H1 (cell line): ENCODE data around the gene CBY2. TPM values are rescaled to one million over a fixed set of nuclear protein-coding genes. Genes with fewer than 3 reads are reported as not detected.

Experiments
- CTCF ChIA-PET: fragments of 300-600 bp; sonication (Branson Sonifier 250); formaldehyde crosslinking; loops from one replicate; lab custom pipeline; 2021; ENCODE audit not compliant: partially characterized antibody; lab: Charles Lee
- POLR2A ChIA-PET: fragments of 300-600 bp; sonication (Branson Sonifier 250); formaldehyde crosslinking; loops from one replicate; lab custom pipeline; 2021; ENCODE audit warnings: inconsistent platforms; ENCODE audit not compliant: partially characterized antibody; lab: Charles Lee
- DNase-seq, 2 experiments: peaks; one replicate each; pipeline versions ENCODE4 v3.0.0 to v3.0.0-alpha.2; 2010 to 2022; ENCODE audit warnings: low spot score in 2 of 2, low read depth in 1 of 2, mixed read lengths in 1 of 2
- FAIRE-seq: peaks from 2 replicates; lab custom pipeline; 2011; peaks lifted over from hg19 to GRCh38; lab: Jason Lieb, UNC
- H2AFZ ChIP-seq: 2 replicates; pipeline ENCODE4 v1.8.1; 2012; ENCODE audit warnings: low read length, inconsistent platforms
- H2AK5ac ChIP-seq: 2 replicates; pipeline ENCODE4 v1.6.1; 2013; ENCODE audit warnings: low read depth, low read length
- H2BK120ac ChIP-seq: replicated peaks from 2 replicates; pipeline ENCODE3; 2013; ENCODE audit warnings: low read depth, low read length, inconsistent platforms
- H2BK12ac ChIP-seq: 2 replicates; pipeline ENCODE4 v1.6.1; 2013; ENCODE audit warnings: low read depth, low read length
- H2BK15ac ChIP-seq: 2 replicates; pipeline ENCODE4 v1.6.1; 2013; ENCODE audit warnings: low read length
- H2BK20ac ChIP-seq: 2 replicates; pipeline ENCODE4 v1.6.1; 2013; ENCODE audit warnings: low read length
- H2BK5ac ChIP-seq: 2 replicates; pipeline ENCODE4 v1.6.1; 2013; ENCODE audit warnings: low read depth, low read length
- H3K14ac ChIP-seq: 2 replicates; pipeline ENCODE4 v1.6.1; 2013; ENCODE audit warnings: inconsistent platforms; ENCODE audit not compliant: insufficient read length
- H3K18ac ChIP-seq: 2 replicates; pipeline ENCODE4 v1.6.1; 2013; ENCODE audit warnings: low read length; ENCODE audit errors: extremely low read depth
- H3K23ac ChIP-seq: 2 replicates; pipeline ENCODE4 v1.6.1; 2013; ENCODE audit warnings: inconsistent platforms; ENCODE audit not compliant: insufficient read length
- H3K23me2 ChIP-seq: 2 replicates; pipeline ENCODE4 v1.6.1; 2013; ENCODE audit warnings: low read depth, low read length
- H3K27ac ChIP-seq: 2 replicates; pipeline ENCODE4 v1.6.1; 2011; ENCODE audit warnings: low read depth, low read length, inconsistent platforms
- H3K27me3 ChIP-seq, 4 experiments: replicated peaks in 1 of 4; 1 replicate in 1 of 4; 2 replicates in 3 of 4; pipeline versions ENCODE4 v1.6.1 to v1.8.1; 2011 to 2013; ENCODE audit warnings: low read length in 3 of 4, mild to moderate bottlenecking in 3 of 4, inconsistent platforms in 2 of 4, mixed read lengths in 2 of 4, moderate library complexity in 1 of 4; ENCODE audit not compliant: control insufficient read depth in 3 of 4, insufficient read depth in 3 of 4; ENCODE audit errors: extremely low read depth in 1 of 4
- H3K36me3 ChIP-seq, 4 experiments: 2 replicates each; pipeline versions ENCODE4 v1.6.1 to v1.8.1; 2011 to 2013; ENCODE audit warnings: mild to moderate bottlenecking in 4 of 4, low read length in 3 of 4, moderate library complexity in 2 of 4, control low read depth in 1 of 4, inconsistent platforms in 1 of 4; ENCODE audit not compliant: insufficient read depth in 4 of 4, control insufficient read depth in 2 of 4
- H3K4ac ChIP-seq: replicated peaks from 2 replicates; pipeline ENCODE3; 2013; ENCODE audit warnings: low read length, low read depth, mixed read lengths, inconsistent platforms; ENCODE audit not compliant: insufficient read length
- H3K4me1 ChIP-seq, 4 experiments: replicated peaks in 1 of 4; 1 replicate in 1 of 4; 2 replicates in 3 of 4; pipeline versions ENCODE4 v1.6.1 to v1.8.1; 2011 to 2013; ENCODE audit warnings: low read length in 3 of 4, inconsistent platforms in 2 of 4, mixed read lengths in 1 of 4; ENCODE audit not compliant: insufficient read depth in 4 of 4, control insufficient read depth in 3 of 4
- H3K4me2 ChIP-seq, 2 experiments: 2 replicates each; pipeline versions ENCODE4 v1.6.1 to v1.8.1; 2011 to 2013; ENCODE audit warnings: low read depth in 2 of 2, low read length in 2 of 2, control low read depth in 1 of 2, inconsistent platforms in 1 of 2, mild to moderate bottlenecking in 1 of 2; ENCODE audit not compliant: insufficient read depth in 1 of 2
- H3K4me3 ChIP-seq, 4 experiments: fragments of 200-600, 300-600 bp in 1 of 4; sonication (generic), shearing (Covaris generic), sonication (Bioruptor Twin) in 1 of 4; 2 replicates each; pipeline versions ENCODE4 v1.5.1 to v1.8.1; 2011 to 2016; ENCODE audit warnings: low read length in 4 of 4, low read depth in 3 of 4, control low read depth in 2 of 4, inconsistent platforms in 2 of 4, mild to moderate bottlenecking in 2 of 4, mixed read lengths in 1 of 4, moderate library complexity in 1 of 4; ENCODE audit not compliant: insufficient read depth in 2 of 4; ENCODE audit errors: extremely low read depth in 1 of 4
- H3K56ac ChIP-seq: replicated peaks from 2 replicates; pipeline ENCODE3; 2013; ENCODE audit warnings: low read depth, mild to moderate bottlenecking, mixed read lengths, low read length, inconsistent platforms; ENCODE audit not compliant: insufficient read length
- H3K79me1 ChIP-seq: 2 replicates; pipeline ENCODE4 v1.6.1; 2013; ENCODE audit warnings: low read depth, low read length, control low read depth
- H3K79me2 ChIP-seq, 2 experiments: 2 replicates each; pipeline versions ENCODE4 v1.6.1 to v1.8.1; 2012 to 2013; ENCODE audit warnings: low read length in 2 of 2, mild to moderate bottlenecking in 2 of 2, inconsistent platforms in 1 of 2; ENCODE audit not compliant: insufficient read depth in 2 of 2, control insufficient read depth in 1 of 2
- H3K9ac ChIP-seq, 4 experiments: replicated peaks in 1 of 4; 1 replicate in 1 of 4; 2 replicates in 3 of 4; pipeline versions ENCODE4 v1.6.1 to v1.8.1; 2011 to 2013; ENCODE audit warnings: low read depth in 3 of 4, low read length in 3 of 4, control low read depth in 2 of 4, mild to moderate bottlenecking in 2 of 4, moderate library complexity in 2 of 4, inconsistent platforms in 1 of 4; ENCODE audit errors: extremely low read depth in 1 of 4
- H3K9me3 ChIP-seq, 2 experiments: 2 replicates each; pipeline versions ENCODE4 v1.6.1 to v1.8.1; 2012 to 2013; ENCODE audit warnings: mild to moderate bottlenecking in 2 of 2, moderate library complexity in 2 of 2, control low read depth in 1 of 2, inconsistent platforms in 1 of 2, low read depth in 1 of 2, low read length in 1 of 2, mixed read lengths in 1 of 2; ENCODE audit not compliant: insufficient read depth in 2 of 2
- H4K20me1 ChIP-seq, 2 experiments: replicated peaks in 1 of 2; 2 replicates each; pipeline versions ENCODE3 to v1.8.1; 2011 to 2013; ENCODE audit warnings: inconsistent platforms in 2 of 2, low read length in 2 of 2, mild to moderate bottlenecking in 1 of 2; ENCODE audit not compliant: insufficient read depth in 2 of 2, control insufficient read depth in 1 of 2
- H4K5ac ChIP-seq: 2 replicates; pipeline ENCODE4 v1.6.1; 2013; ENCODE audit warnings: low read length, low read depth, mixed read lengths, inconsistent platforms; ENCODE audit not compliant: insufficient read length
- H4K8ac ChIP-seq: 2 replicates; pipeline ENCODE4 v1.8.0; 2013; ENCODE audit warnings: mild to moderate bottlenecking, moderate library complexity, low read length, inconsistent platforms; ENCODE audit not compliant: insufficient read depth; ENCODE audit errors: extremely low read depth
- H4K91ac ChIP-seq: replicated peaks from 2 replicates; pipeline ENCODE3; 2013; ENCODE audit warnings: low read length, mixed read lengths, inconsistent platforms; ENCODE audit not compliant: insufficient read length
- ATF3 ChIP-seq: IDR thresholded peaks from 2 replicates; pipeline ENCODE4 v1.6.1; 2011; ENCODE audit warnings: low read depth, mild to moderate bottlenecking, low read length; ENCODE audit not compliant: insufficient read depth
- BACH1 ChIP-seq: IDR thresholded peaks from 2 replicates; pipeline ENCODE4 v1.6.1; 2012; ENCODE audit warnings: low read length, improper control_type of control experiment
- BCL11A ChIP-seq, 2 experiments: IDR thresholded peaks; one replicate each; pipeline ENCODE4 v1.6.1; 2011; ENCODE audit warnings: low read depth in 2 of 2, low read length in 2 of 2, mild to moderate bottlenecking in 2 of 2
- EZH2 ChIP-seq: fragments of 200-600 bp; sonication (generic); IDR thresholded peaks from 2 replicates; pipeline ENCODE4 v1.7.1; 2012; ENCODE audit warnings: low read depth, mild to moderate bottlenecking, moderate library complexity, low read length, inconsistent platforms; ENCODE audit not compliant: severe bottlenecking
- NRF1 ChIP-seq: IDR thresholded peaks from 2 replicates; pipeline ENCODE4 v1.6.1; 2011; ENCODE audit warnings: mild to moderate bottlenecking, low read depth, low read length, improper control_type of control experiment
- SIX5 ChIP-seq: IDR thresholded peaks from 2 replicates; pipeline ENCODE4 v1.6.1; 2011; ENCODE audit warnings: mild to moderate bottlenecking, low read depth, low read length
- whole genome bisulfite sequencing, 2 experiments: shearing (Covaris generic) in 1 of 2; methylation state at CpG; one replicate each; pipeline versions ENCODE4 v1.1.6 to v1.1.7; 2013 to 2015; ENCODE audit warnings: low lambda C conversion rate in 2 of 2, mixed read lengths in 2 of 2, inconsistent platforms in 1 of 2, low coverage in 1 of 2, missing lambda C conversion rate in 1 of 2; ENCODE audit not compliant: insufficient replicate concordance in 2 of 2, insufficient coverage in 1 of 2, insufficient read length in 1 of 2; ENCODE audit errors: extremely low coverage in 1 of 2, missing lambda C conversion rate in 1 of 2; 5-methylcytosine and 5-hydroxymethylcytosine counted together
- polyA plus RNA-seq, 7 experiments: library from polyadenylated mRNA; depleted of rRNA in 3 of 7; stranded (reverse) in 5 of 7; unstranded in 2 of 7; fragments of >200 nt in 5 of 7; fragments of 200-250 nt in 2 of 7; gene quantifications; 1 replicate in 5 of 7; 2 replicates in 1 of 7; 4 replicates in 1 of 7; pipeline versions ENCODE4 v1.2.1 to v1.2.3, GENCODE V29; 2011 to 2013; ENCODE audit warnings: missing spikeins in 2 of 7, mixed read lengths in 2 of 7
- total RNA-seq: library from RNA; stranded (reverse); fragmentation: NEBNext Ultra II Directional; extraction: Animal tissue kit (Norgen Biotek cat#: 25700); gene quantifications from 2 replicates; pipeline ENCODE4 v1.2.1, GENCODE V29; 2021
- TF ChIP-seq, protein P1 (sequence below): IDR thresholded peaks from 2 replicates; pipeline ENCODE4 v1.6.1; 2012; ENCODE audit warnings: inconsistent platforms

CBY2 gene
- total and polyA plus RNA-seq, 2 of the 8 experiments (the other 6 are each of a cell fraction or from before 2014, with no cell fraction given): not detected

- Histone ChIP-seq H3K79me2 (no peaks in the 10 kb centered on the region), H2BK20ac (no peak overlapping the region), H2BK120ac (no peak overlapping the region), H2BK15ac (no peak overlapping the region), H2AFZ (no peak overlapping the region), H2BK5ac (no peak overlapping the region), H4K91ac (no peak overlapping the region), H3K36me3 (no peaks in the 10 kb centered on the region), H3K14ac (no peak overlapping the region), H4K5ac (no peak overlapping the region), H3K4me2 (no peak overlapping the region), H3K27ac (no peak overlapping the region), H3K79me1 (no peaks in the 10 kb centered on the region), H3K9ac (no peak overlapping the region), H3K18ac (no peak overlapping the region), H3K23ac (no peak overlapping the region), H3K9me3 (no peaks in the 10 kb centered on the region), H3K4ac (no peak overlapping the region), H4K8ac (no peak overlapping the region), H3K56ac (no peak overlapping the region), H2AK5ac (no peak overlapping the region), H3K4me3 (no peak overlapping the region), H4K20me1 (no peaks in the 10 kb centered on the region), H3K23me2 (no peaks in the 10 kb centered on the region), H2BK12ac (no peak overlapping the region), H3K27me3 (peaks cover 0 to 4% (median 0%) of the 10 kb centered on the region in 4 experiments; a peak in 2 of 7 replicates), H3K4me1 (no peaks in the 10 kb centered on the region)
- DNase-seq: no peak
- ChIA-PET POLR2A (no interaction called here), CTCF (interaction anchor here (0.7 to 16.5 kb wide), 4 partner anchors 9 to 119 kb away, joined by 4 to 170 read pairs (median 12); no protein-coding TSS in a partner anchor)
- FAIRE-seq: no peak
- WGBS, 2 experiments: 98% methylated on average over 3 of the region's 3 CpGs; no CpG with 5 or more reads in 1 of the 2 experiments
- TF ChIP-seq EZH2 (no peak), NRF1 (no peak), BCL11A (IDR thresholded peaks at IDR 0.05; ENCODE audit: low read depth in 2 of 2, low read length in 2 of 2) (no peak), ATF3 (no peak), BACH1 (no peak), SIX5 (no peak)
- TF ChIP-seq, protein P1, sequence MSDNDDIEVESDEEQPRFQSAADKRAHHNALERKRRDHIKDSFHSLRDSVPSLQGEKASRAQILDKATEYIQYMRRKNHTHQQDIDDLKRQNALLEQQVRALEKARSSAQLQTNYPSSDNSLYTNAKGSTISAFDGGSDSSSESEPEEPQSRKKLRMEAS: no peak
Observed at GRCh38 chr13:45731455-45731854, 29.3 kb downstream of the CBY2 start.
